Body of pancreas (tissue), 4 donors: Measurements from ENCODE around the gene CIDEC.

Experiments used
- CTCF ChIP-seq, 7 experiments: fragments of 450-650 bp in 4 of 7; fragments of 200-600 bp in 3 of 7; sonication (generic) in 3 of 7; IDR thresholded peaks; one replicate each; pipeline ENCODE4 v1.5.1; 2016 to 2019; ENCODE audit warnings: antibody characterized with exemption in 7 of 7
- POLR2A ChIP-seq, 3 donors: fragments of 450-650 bp; IDR thresholded peaks; one replicate each; pipeline ENCODE4 v1.6.1; 2016; ENCODE audit warnings: antibody characterized with exemption in 3 of 3, mild to moderate bottlenecking in 2 of 3

GRCh38 chr3:9889405-9889804 is 9.4 kb upstream of the CIDEC start:
- no peak for TF ChIP-seq CTCF (IDR thresholded peaks at IDR 0.05)
- no peak for TF ChIP-seq POLR2A (IDR thresholded peaks at IDR 0.05)
